SW480 (cell line): Measurements from ENCODE around the gene MYO18A.
A peak's percentile ranks its signal among the peaks of the same experiment; 100 is the strongest.
"Not testable (repeated sequence)": the region's sequence is repeated elsewhere in the genome, so short reads cannot be mapped to it uniquely, and the experiment has no call there.

ENCODE experiments used
- DNase-seq: peaks from one replicate; pipeline ENCODE4 v3.0.0-alpha.2; 2016; ENCODE audit warnings: low spot score

MYO18A gene, protein sequence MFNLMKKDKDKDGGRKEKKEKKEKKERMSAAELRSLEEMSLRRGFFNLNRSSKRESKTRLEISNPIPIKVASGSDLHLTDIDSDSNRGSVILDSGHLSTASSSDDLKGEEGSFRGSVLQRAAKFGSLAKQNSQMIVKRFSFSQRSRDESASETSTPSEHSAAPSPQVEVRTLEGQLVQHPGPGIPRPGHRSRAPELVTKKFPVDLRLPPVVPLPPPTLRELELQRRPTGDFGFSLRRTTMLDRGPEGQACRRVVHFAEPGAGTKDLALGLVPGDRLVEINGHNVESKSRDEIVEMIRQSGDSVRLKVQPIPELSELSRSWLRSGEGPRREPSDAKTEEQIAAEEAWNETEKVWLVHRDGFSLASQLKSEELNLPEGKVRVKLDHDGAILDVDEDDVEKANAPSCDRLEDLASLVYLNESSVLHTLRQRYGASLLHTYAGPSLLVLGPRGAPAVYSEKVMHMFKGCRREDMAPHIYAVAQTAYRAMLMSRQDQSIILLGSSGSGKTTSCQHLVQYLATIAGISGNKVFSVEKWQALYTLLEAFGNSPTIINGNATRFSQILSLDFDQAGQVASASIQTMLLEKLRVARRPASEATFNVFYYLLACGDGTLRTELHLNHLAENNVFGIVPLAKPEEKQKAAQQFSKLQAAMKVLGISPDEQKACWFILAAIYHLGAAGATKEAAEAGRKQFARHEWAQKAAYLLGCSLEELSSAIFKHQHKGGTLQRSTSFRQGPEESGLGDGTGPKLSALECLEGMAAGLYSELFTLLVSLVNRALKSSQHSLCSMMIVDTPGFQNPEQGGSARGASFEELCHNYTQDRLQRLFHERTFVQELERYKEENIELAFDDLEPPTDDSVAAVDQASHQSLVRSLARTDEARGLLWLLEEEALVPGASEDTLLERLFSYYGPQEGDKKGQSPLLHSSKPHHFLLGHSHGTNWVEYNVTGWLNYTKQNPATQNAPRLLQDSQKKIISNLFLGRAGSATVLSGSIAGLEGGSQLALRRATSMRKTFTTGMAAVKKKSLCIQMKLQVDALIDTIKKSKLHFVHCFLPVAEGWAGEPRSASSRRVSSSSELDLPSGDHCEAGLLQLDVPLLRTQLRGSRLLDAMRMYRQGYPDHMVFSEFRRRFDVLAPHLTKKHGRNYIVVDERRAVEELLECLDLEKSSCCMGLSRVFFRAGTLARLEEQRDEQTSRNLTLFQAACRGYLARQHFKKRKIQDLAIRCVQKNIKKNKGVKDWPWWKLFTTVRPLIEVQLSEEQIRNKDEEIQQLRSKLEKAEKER (N-terminal part only)

DNA sequence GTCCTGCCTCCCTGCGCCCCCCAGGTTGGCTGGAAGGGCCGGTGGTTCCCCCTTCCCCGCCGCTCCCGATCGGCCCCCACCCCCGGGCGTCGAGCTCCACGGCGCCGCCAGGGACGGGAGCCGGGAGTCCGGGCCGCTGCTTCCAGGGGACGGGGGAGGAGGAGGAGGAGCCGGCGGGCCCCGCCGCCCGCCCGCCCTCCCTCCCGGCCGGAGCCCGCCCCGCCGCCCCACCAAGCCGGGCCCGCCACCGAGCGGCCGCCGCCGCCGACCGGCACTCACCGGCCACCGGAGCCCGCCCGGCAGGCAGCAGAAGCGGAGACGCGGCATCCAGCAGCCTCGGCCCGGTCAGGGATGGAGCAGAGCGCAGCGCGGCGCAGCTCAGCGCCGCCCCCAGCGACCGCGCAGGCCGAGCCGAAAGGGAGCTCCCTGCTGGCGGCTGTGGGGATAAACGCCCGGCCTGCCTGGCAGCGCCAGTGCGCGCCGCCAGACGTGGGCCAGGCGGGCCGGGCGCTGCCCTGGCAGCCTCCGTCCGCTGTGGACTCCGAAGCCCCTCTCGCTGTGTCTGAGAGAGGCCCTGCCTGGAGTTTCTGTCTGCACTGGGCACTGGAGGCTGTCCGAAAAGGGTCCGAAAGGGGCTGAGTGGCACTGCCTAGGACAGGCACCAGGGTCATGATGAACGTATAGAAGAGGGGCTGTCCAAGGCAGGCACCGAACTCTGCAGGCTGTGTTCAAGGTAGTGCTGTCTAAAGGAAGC, at the start of gene MYO18A:
MYO18A (minus strand) TSS at position 365 of the 754 bp plus-strand sequence. CDS start 13,458 bp downstream, outside the sequence.
- DNase-seq: peak; percentile 78

DNA sequence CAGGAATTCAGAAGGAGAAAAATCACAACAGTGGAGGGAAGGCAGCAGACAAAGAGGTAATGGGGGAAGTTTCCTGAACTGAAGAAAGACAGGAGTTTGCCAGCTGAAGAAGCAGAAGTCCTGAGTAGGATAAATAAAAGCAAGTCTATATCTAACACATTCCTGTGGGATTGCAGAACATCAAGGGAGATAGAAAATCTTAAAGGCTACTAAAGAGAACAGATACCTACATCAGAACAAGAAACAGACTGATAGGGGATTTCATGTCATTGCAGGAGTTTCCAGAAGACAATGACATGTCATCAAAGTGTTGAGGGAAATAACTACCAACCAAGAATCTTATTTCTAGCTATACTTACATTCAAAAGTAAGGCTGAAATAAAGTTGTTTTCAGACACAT, 45.2 kb upstream of the MYO18A start:
- no peak for DNase-seq

DNA sequence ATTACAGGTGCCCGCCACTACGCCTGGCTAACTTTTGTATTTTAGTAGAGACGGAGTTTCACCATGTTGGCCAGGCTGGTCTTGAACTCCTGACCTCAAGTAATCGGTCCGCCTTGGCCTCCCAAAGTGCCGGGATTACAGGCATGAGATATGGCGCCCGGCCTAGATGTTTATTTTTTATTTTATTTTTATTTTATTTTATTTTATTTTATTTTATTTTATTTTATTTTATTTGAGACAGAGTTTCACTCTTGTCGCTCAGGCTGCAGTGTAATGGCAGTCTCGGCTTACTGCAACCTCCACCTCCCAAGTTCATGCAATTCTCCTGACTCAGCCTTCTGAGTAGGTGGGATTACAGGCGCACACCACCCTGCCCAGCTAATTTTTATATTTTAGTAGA, 41.1 kb upstream of the MYO18A start:
- DNase-seq: not testable (repeated sequence)

DNA sequence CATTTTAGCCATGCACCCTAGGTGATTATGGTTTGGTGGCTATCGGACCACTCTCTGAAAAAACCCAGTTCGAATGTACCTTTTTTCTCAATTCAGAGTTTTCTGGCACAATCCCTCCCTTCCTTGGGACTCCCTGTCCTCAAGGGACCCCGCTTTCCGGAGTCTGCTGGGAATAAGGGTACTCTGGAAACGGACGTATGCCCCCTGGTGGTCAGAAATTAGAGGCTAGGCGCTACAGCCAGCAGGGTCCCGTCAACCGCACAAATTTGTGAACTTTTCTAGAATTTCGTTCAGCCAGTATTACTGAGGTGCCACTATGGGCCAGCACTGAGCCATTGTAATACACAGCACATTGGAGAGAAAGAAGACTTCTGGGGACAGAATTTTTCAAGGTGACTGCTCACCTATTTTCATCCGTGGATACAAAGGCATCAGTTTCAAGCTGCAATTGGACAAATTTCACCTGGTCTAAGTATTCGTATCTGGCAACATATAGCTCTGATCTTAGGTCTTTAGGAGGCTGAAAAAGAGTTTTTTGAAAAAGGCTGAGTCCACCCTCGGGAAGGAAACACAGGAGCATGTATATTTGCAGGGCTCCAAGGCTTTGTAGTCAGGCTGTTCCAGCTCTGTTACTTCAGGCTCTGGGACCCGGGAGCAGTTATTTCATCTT, 39.3 kb upstream of the MYO18A start:
- DNase-seq: peak; percentile 61

DNA sequence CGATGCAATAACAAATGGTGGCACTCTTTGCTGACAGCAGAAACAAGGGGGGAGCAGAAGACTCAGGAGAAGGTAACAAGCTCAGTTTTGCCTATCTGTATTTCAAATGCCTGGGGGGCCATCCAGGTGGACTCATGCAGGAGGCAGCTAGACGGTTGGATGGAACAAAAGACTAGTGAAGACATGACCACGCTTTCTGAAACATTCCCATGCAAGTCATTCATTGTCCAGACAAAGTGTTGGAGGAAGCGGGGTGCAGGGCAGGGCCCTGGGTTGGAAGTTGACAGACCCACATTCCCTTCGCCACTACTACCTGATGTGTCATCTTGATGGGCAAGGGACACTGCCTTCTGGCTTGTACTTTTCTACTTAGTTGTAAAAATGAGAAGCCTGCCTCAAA, 36.7 kb upstream of the MYO18A start:
- DNase-seq: no peak

DNA sequence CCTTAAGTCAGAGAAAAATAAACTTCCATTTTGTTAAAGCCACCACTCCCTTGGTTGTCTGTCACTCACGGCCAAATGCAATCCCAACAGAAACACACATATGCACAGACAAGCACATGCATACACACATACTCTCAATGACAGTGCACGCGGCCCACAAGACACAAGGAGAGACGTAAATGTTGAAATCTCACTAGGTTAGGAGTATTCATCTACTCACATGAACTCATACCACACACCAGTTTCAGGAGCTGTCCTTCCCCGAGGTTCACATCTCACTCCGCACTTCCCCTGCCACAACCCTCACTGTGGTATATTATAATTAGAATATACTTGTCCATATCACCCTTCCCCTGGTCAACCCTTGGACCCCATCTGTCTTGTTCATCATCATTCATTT, 36.0 kb upstream of the MYO18A start:
- no peak for DNase-seq

DNA sequence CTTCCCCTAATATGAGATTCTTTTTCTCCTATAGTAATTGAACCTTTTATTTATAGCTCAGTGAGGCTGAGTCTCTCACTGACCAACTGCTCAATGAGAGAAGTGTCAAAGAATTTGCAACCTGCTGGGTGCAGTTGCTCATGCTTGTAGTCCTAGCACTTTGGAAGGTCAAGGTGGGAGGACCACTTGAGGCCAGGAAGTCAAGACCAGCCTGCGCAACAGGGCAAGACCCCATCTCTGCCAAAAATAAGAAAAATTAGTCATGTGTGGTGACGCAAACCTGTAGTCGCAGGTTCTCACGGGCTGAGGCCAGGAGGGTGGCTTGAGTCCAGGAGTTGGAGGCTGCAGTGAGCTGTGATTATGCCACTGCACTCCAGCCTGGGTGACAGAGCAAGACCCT, 35.5 kb upstream of the MYO18A start:
- no peak for DNase-seq

DNA sequence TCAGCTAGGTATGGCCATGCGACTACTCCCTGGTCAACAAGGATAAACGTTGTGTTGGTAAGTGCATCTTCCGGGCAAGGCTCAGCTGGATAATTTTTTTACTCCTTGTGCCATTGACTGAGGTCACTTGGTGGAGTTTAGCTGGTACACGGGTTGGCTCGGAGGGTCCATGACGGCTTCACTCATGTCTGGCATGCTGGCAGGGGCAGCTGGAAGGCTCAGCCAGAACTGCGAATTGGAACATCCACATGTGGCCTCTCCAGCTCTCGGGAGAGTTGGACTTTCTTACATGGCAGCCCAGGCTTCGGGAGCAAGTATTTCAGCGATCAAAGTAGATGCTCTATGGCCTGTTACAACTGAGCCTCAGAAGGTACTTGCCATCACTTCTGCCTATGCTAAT, 35.0 kb upstream of the MYO18A start:
- no peak for DNase-seq

DNA sequence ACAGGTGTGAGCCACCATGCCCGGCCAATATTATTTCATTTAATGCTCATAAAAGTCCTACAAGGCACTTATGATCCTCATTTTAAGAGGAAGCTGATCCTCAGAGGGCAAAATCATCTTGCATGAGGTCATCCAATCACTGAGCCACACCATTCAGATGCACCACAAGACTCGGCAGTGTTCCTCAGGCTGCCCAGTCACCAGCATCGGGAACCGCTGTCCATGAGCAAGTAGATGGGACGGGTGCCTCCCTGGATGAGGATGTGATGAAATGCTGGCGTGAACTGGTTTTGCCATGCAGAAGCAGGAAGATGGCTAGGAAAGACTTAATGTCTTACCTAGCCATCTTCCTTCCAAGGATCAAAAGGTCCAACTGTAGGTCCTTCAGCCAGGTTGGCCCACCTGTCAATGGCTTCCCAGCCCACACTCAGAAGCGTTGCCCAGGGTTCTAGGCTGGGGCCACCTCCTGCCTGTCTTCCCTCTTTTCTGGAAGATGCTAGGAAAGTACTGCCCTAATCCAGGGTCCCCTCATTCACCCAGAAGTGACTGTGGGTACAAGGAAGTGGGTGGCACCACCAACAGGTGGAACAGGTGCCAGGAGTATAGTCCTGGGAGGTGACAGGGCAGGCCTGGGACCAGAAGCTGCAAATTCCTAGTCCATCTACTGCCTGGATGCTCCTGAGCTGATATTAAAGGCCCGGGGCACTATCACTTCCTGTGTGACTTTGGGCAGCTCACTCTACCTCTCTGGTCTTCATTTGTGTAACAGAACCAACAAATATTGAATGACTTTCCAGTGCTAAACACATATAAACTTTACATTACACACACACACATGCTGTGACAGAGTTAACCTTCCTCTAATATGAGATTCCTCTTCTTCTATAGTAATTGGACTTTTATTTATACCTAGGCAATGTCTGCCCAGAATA, 34.3 kb upstream of the MYO18A start:
- no peak for DNase-seq

DNA sequence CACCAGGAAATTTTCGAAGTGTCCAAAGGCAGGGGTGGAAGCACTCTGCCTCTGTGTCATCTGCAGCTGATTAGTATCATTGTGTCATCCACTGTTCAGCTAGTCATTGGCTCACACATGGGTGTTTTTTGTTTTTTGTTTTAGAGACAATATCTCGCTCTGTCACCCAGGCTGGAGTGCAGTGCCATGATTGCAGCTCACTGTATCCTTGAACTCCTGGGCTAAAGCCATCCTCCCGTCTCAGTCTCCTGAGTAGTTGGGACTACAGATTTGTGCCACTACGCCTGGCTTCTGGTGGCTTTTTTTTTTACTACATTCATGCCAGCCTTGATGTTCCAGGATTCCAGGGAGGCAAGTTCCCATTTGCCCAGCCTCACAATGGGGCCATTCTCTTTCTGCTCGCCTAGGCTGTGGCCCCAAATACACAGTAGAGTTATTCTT, 32.5 kb upstream of the MYO18A start:
- no peak for DNase-seq

DNA sequence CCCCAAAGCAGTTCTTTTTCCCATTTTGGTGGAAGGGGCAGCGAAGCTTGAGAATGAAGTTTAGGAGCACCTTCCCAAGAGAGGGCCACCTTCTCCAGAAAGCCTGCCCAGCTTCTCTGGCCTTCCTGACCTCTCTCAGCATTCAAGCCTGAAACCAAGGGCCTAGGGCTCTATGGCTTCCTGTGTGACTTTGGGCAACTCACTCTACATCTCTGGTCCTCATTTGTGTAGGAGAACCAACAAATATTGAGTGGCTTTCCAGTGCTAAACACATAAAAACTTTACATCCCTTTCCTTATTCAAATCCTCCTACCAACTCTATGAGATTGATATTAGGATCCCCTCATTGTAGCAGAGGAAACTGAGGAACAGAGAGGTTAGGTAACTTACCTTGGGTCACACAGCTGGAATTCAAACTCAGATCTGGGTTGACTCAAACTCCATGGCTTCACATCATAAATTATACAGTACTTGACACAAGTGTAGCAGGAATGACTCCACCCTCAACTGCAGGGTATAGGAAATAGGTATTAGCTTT, 32.0 kb upstream of the MYO18A start:
- DNase-seq: no peak

DNA sequence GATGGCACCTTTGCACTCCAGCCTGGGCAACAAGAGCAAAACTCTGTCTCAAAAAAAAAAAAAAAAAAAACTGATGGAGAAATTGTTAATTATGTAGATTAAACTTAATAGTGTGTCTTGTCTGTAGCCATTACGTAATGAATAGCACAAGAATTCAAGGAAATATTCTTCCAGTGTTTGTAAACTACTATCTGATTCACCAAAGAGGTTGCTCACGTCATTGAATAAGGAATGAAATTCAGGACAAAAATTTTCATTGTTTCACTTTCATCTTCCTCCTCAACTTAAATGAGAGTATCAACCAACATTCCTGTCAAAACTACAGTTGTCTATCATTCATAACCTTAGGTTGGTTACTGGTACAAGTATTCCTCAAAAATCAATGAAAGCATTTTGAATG, 30.7 kb upstream of the MYO18A start:
- no peak for DNase-seq

DNA sequence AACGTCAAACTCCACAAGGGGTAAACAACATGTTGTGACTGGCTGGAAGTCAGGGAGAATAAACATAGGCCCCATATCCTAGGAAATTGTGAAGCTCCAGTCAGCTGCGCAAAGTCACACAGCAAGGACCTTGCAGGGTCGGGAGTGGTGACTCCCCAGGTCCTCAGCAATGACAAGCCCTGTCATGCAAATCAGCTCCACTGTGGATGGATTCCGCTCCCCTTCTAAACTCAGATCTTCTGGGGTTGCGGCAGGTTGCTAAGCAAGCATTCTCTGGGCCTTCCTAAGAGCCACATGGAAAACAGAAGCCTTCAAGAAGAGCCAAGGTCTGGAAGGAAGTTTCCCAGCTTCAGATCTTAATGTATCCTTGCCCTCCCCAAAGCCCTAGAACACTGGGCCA, 28.9 kb upstream of the MYO18A start:
- no peak for DNase-seq

DNA sequence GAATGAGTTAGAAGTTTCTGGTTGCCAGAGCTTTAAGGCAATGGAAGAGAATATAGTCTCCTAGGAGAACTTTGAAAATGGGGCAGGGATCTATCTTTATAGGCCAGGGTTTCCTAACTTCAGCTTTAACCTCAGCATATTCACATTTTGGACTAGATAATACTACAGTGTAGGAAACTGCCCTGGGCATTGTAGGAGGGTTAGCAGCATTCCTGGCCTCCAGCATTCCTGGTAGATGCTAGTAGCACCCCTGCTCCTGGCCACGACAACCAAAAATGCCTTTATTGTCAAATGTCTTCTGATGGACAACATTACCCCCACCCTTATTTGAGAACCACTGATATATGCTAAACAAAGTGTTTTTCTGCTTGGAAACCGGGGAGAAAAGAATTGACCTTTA, 27.8 kb upstream of the MYO18A start:
- no peak for DNase-seq

DNA sequence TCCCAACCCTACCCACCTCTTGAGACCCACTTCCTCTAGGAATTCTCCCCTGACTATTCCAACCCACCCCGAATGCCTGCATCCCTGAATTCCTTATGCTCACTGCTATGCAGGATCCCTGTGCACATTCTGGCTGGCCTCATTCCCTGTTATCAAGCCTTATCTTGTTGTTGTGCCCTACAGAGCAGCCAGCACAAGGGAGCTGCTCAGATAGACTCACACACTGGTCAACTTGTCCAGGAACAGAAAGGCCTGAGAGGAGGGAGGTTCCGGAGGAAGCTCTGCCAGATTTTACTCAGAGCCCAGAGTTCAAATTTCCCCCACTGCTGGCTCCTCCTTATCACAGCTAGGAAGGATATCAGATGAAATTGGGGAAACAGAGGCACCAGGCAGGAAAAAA, 24.8 kb upstream of the MYO18A start:
- DNase-seq: no peak

DNA sequence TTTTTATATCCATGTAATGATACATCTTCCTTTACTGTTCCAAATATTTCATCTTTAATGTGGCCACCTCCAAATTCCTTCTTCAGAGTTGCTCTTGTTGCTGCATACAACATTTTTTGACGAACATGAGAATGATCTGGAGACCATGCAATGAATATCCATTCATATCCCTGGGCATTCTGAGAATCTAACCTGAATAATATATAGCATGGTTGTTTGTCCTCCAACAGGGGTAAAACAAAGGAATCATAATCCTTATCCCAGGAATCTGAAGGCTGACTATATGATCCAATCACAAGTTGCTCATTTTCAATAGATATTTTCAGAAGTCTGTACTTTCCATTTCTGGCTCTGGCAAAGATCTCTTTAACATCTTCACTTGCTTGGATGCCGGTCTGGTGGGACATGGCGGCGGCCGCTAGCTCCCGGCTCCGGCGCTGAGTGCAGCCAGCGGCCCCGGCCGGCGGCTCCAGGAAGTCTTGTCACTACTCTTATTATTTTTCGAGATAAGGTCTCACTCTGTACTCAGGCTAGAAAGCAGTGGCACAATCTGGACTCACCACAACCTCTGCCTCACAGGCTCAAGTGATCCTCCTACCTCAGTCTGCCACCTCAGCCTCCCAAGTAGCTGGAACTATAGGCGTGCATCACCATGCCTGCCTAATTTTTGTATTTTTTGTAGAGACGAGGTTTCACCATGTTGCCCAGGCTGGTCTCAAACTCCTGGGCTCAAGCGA, 24.0 kb upstream of the MYO18A start:
- DNase-seq: not testable (repeated sequence)

DNA sequence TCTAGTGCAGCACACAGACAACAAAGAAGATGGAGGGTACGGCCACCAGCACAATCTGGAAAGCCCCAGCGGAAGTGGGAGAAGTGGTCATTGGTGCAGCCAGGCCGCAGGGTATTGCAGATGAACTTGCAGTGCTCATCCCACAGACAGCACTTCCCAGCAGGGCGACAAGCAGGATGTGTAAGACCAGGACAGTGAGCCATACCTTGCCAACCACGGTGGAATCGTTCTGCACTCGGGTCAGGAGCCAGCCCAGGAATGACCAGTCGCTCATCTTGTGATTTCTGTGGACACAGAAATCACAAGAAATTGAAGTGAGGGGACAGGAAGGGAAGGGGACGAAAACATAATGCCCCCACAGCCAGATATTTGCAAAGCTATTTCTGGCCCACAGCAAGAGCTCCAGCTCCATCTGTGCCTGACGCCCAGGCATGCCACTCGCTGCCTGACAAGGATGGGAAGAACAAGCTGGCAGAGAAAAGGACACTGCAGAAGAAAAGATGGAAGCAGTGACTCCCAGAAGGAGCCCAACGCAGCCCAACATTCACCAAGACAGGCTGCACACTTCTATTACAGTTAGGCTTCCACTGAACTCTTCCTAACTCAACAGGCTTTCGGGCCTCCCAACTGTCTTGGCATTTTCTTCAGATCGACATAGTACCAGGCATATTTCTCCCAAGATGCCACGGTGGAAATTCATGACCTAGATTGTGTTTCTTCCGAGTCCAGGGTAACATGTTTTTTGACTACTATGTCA, 17.5 kb upstream of the MYO18A start:
- DNase-seq: no peak
